Mesenchymal stem cell (in vitro differentiated cells and primary cell): ENCODE results near the gene KLHL15. TPM values are rescaled to one million over a fixed set of nuclear protein-coding genes. Genes with fewer than 3 reads are reported as not detected.
A peak's percentile ranks its signal among the peaks of the same experiment; 100 is the strongest.

Source experiments
- DNase-seq: peaks from one replicate; pipeline ENCODE4 v3.0.0-alpha.2; 2013
- H2AFZ ChIP-seq: one replicate; pipeline ENCODE4 v1.6.1; 2013; ENCODE audit warnings: low read depth, mild to moderate bottlenecking, control low read depth, inconsistent platforms, low read length, moderate library complexity
- H2AK5ac ChIP-seq: 2 replicates; pipeline ENCODE4 v1.6.1; 2013; ENCODE audit warnings: low read length, moderate library complexity, mild to moderate bottlenecking, inconsistent platforms; ENCODE audit not compliant: severe bottlenecking
- H2BK120ac ChIP-seq: one replicate; pipeline ENCODE4 v1.6.1; 2013; ENCODE audit warnings: low read depth, mild to moderate bottlenecking, inconsistent platforms, low read length, moderate library complexity
- H2BK12ac ChIP-seq, 2 experiments: one replicate each; pipeline ENCODE4 v1.6.1; 2013; ENCODE audit warnings: inconsistent platforms in 2 of 2, low read length in 2 of 2, mild to moderate bottlenecking in 2 of 2, moderate library complexity in 2 of 2, control low read depth in 1 of 2
- H2BK15ac ChIP-seq: one replicate; pipeline ENCODE4 v1.6.1; 2013; ENCODE audit warnings: mild to moderate bottlenecking, low read depth, inconsistent platforms; ENCODE audit not compliant: poor library complexity, severe bottlenecking
- H2BK5ac ChIP-seq: 2 replicates; pipeline ENCODE4 v1.6.1; 2013; ENCODE audit warnings: low read depth, mild to moderate bottlenecking, low read length, control low read depth, inconsistent platforms; ENCODE audit not compliant: poor library complexity, severe bottlenecking
- H3K14ac ChIP-seq, 2 experiments: one replicate each; pipeline ENCODE4 v1.6.1; 2013; ENCODE audit warnings: inconsistent platforms in 2 of 2, low read length in 2 of 2, control low read depth in 1 of 2, mild to moderate bottlenecking in 1 of 2, moderate library complexity in 1 of 2
- H3K18ac ChIP-seq, 2 experiments: one replicate each; pipeline ENCODE4 v1.6.1; 2013; ENCODE audit warnings: inconsistent platforms in 2 of 2, low read length in 2 of 2, control low read depth in 1 of 2, low read depth in 1 of 2, mild to moderate bottlenecking in 1 of 2
- H3K23ac ChIP-seq, 2 experiments: one replicate each; pipeline ENCODE4 v1.6.1; 2013; ENCODE audit warnings: inconsistent platforms in 2 of 2, low read length in 2 of 2, mild to moderate bottlenecking in 2 of 2, moderate library complexity in 2 of 2, control low read depth in 1 of 2
- H3K27ac ChIP-seq: 2 replicates; pipeline ENCODE4 v1.5.1; 2013; ENCODE audit warnings: mild to moderate bottlenecking, moderate library complexity, low read length, control low read depth, inconsistent platforms; ENCODE audit not compliant: poor library complexity, severe bottlenecking
- H3K27me3 ChIP-seq, 2 experiments: 2 replicates each; pipeline versions ENCODE4 v1.6.1 to v1.7.0; 2013; ENCODE audit warnings: low read length in 2 of 2, mild to moderate bottlenecking in 2 of 2, moderate library complexity in 2 of 2, control low read depth in 1 of 2, inconsistent platforms in 1 of 2; ENCODE audit not compliant: control insufficient read depth in 1 of 2, insufficient read depth in 1 of 2
- H3K36me3 ChIP-seq, 2 experiments: 2 replicates each; pipeline versions ENCODE4 v1.6.1 to v1.7.0; 2013; ENCODE audit warnings: low read length in 2 of 2, control low read depth in 1 of 2, inconsistent platforms in 1 of 2, low read depth in 1 of 2, mild to moderate bottlenecking in 1 of 2; ENCODE audit not compliant: insufficient read depth in 2 of 2, control insufficient read depth in 1 of 2
- H3K4ac ChIP-seq, 2 experiments: one replicate each; pipeline ENCODE4 v1.6.1; 2013; ENCODE audit warnings: inconsistent platforms in 2 of 2, low read length in 2 of 2, mild to moderate bottlenecking in 2 of 2, moderate library complexity in 2 of 2, control low read depth in 1 of 2, low read depth in 1 of 2
- H3K4me1 ChIP-seq: 2 replicates; pipeline ENCODE4 v1.6.1; 2013; ENCODE audit warnings: low read depth, low read length, control low read depth; ENCODE audit not compliant: control insufficient read depth, insufficient read depth
- H3K4me2 ChIP-seq: 2 replicates; pipeline ENCODE4 v1.6.1; 2013; ENCODE audit warnings: low read length, mild to moderate bottlenecking, inconsistent platforms; ENCODE audit not compliant: poor library complexity, severe bottlenecking
- H3K4me3 ChIP-seq, 2 experiments: 2 replicates each; pipeline versions ENCODE4 v1.5.1 to v1.7.0; 2013; ENCODE audit warnings: low read length in 2 of 2, mild to moderate bottlenecking in 2 of 2, control low read depth in 1 of 2, low read depth in 1 of 2; ENCODE audit not compliant: insufficient read depth in 1 of 2
- H3K79me1 ChIP-seq: replicated peaks from 2 replicates; pipeline ENCODE4 v1.6.1; 2013; ENCODE audit warnings: mild to moderate bottlenecking, control low read depth, low read length, inconsistent platforms; ENCODE audit not compliant: poor library complexity, severe bottlenecking
- H3K9ac ChIP-seq: 2 replicates; pipeline ENCODE4 v1.7.0; 2013; ENCODE audit warnings: mild to moderate bottlenecking, low read length, moderate library complexity
- H3K9me3 ChIP-seq: 2 replicates; pipeline ENCODE4 v1.7.0; 2013; ENCODE audit warnings: mild to moderate bottlenecking, low read length; ENCODE audit not compliant: control insufficient read depth
- H4K8ac ChIP-seq: one replicate; pipeline ENCODE4 v1.6.1; 2013; ENCODE audit warnings: inconsistent platforms, mild to moderate bottlenecking, low read length, moderate library complexity
- H4K91ac ChIP-seq: one replicate; pipeline ENCODE4 v1.6.1; 2013; ENCODE audit warnings: mild to moderate bottlenecking, low read length, inconsistent platforms
- WGBS: methylation state at CpG from one replicate; pipeline ENCODE4 v1.1.7; 2013; ENCODE audit warnings: mixed read lengths; 5-methylcytosine and 5-hydroxymethylcytosine counted together
- polyA plus RNA-seq, 2 experiments: library from polyadenylated mRNA; stranded (reverse); fragments of 200-250 nt; gene quantifications; one replicate each; pipeline ENCODE4 v1.2.3, GENCODE V29; 2013

The KLHL15 gene
- 2.6 TPM for polyA plus RNA-seq (2013, experiment 1 of 2)
- 2.6 TPM for polyA plus RNA-seq (2013, experiment 2 of 2)

GRCh38 chrX:24027086-24027485 is at the start of gene KLHL15:
Gene KLHL15, minus strand, starts transcription at chrX:24027186. Its CDS starts 20,493 bp downstream, at chrX:24006693.
- Histone ChIP-seq H3K4ac (peak within 1 kb of the TSS in 1 of 2 experiments; percentile 35), H2BK120ac (no peak within 1 kb of the TSS)
- WGBS, result 67% methylated on average over 2 of the region's 7 CpGs

GRCh38 chrX:24069877-24070276 is 42.9 kb upstream of the KLHL15 start:
- Histone ChIP-seq H3K18ac (no peak overlapping the region), H2BK5ac (no peak overlapping the region), H3K4me3 (no peak overlapping the region), H2BK12ac (no peak overlapping the region), H3K27ac (no peak overlapping the region), H3K4me2 (no peak overlapping the region), H3K27me3 (no peaks in the 10 kb centered on the region), H2AK5ac (no peak overlapping the region), H2BK15ac (no peak overlapping the region), H4K91ac (no peak overlapping the region), H3K9ac (no peak overlapping the region), H3K4me1 (no peaks in the 10 kb centered on the region), H3K9me3 (no peaks in the 10 kb centered on the region), H3K14ac (no peak overlapping the region), H3K36me3 (peaks cover 14 to 95% of the 10 kb centered on the region in 2 experiments), H3K79me1 (no peaks in the 10 kb centered on the region), H3K4ac (no peak overlapping the region), H2BK120ac (no peak overlapping the region), H2AFZ (no peak overlapping the region), H4K8ac (no peak overlapping the region), H3K23ac (no peak overlapping the region)
- no peak for DNase-seq
- 100% methylated on average over 7 of the region's 9 CpGs for WGBS

More at GRCh38 chrX:24027086-24027485, at the start of gene KLHL15:
- Histone ChIP-seq H3K36me3 (no peaks in the 10 kb centered on the region), H2BK15ac (no peak within 1 kb of the TSS), H3K9me3 (no peaks in the 10 kb centered on the region), H3K4me2 (peak within 1 kb of the TSS; percentile 1), H2BK5ac (no peak within 1 kb of the TSS), H3K14ac (no peak within 1 kb of the TSS), H3K4me1 (no peaks in the 10 kb centered on the region), H2AK5ac (peak within 1 kb of the TSS; percentile 91), H3K9ac (peak within 1 kb of the TSS; percentile 97), H3K4me3 (peak within 1 kb of the TSS in 1 of 2 experiments; percentile 84), H2AFZ (no peak within 1 kb of the TSS), H2BK12ac (no peak within 1 kb of the TSS), H3K27ac (peak within 1 kb of the TSS; percentile 86), H3K18ac (no peak within 1 kb of the TSS), H3K23ac (no peak within 1 kb of the TSS), H3K79me1 (no peaks in the 10 kb centered on the region), H3K27me3 (peaks cover 0 to 20% of the 10 kb centered on the region in 2 experiments), H4K8ac (no peak within 1 kb of the TSS), H4K91ac (no peak within 1 kb of the TSS)
- DNase-seq, result no peak

GRCh38 chrX:24063488-24063887 is 36.5 kb upstream of the KLHL15 start:
- no peak for DNase-seq
- Histone ChIP-seq H3K79me1 (no peaks in the 10 kb centered on the region), H4K8ac (no peak overlapping the region), H3K27me3 (no peaks in the 10 kb centered on the region), H3K4ac (no peak overlapping the region), H3K4me3 (no peak overlapping the region), H2BK120ac (no peak overlapping the region), H3K27ac (no peak overlapping the region), H2AK5ac (no peak overlapping the region), H3K4me2 (no peak overlapping the region), H2BK5ac (no peak overlapping the region), H3K4me1 (no peaks in the 10 kb centered on the region), H2BK12ac (no peak overlapping the region), H3K9ac (no peak overlapping the region), H4K91ac (no peak overlapping the region), H2BK15ac (no peak overlapping the region), H3K36me3 (peaks cover 14 to 91% of the 10 kb centered on the region in 2 experiments), H3K14ac (no peak overlapping the region), H3K9me3 (no peaks in the 10 kb centered on the region), H3K23ac (no peak overlapping the region), H3K18ac (no peak overlapping the region), H2AFZ (no peak overlapping the region)
- 100% methylated on average over 3 of the region's 6 CpGs for WGBS

GRCh38 chrX:24055043-24055356 is 28.0 kb upstream of the KLHL15 start:
- no peak overlapping the region for H2BK120ac ChIP-seq
- H3K27ac ChIP-seq, result peak overlapping the region; percentile 99
- peaks cover 6 to 27% of the 10 kb centered on the region in 2 experiments for H3K36me3 ChIP-seq
- H3K4me2 ChIP-seq, result peak overlapping the region; percentile 43
- peaks cover 2% of the 10 kb centered on the region for H3K4me1 ChIP-seq
- H4K91ac ChIP-seq, result peak overlapping the region; percentile 80
- H3K79me1 ChIP-seq, result no peaks in the 10 kb centered on the region
- H3K27me3 ChIP-seq, result no peaks in the 10 kb centered on the region
- 1% methylated on average over 14 of the region's 14 CpGs for WGBS
- peak overlapping the region in 1 of 2 experiments; percentile 82 for H3K4me3 ChIP-seq
- H3K9me3 ChIP-seq, result no peaks in the 10 kb centered on the region
- H3K14ac ChIP-seq, result peak overlapping the region in 1 of 2 experiments; percentile 91
- H3K23ac ChIP-seq, result no peak overlapping the region
- no peak overlapping the region for H2AK5ac ChIP-seq
- peak overlapping the region; percentile 57 to 86 for H3K4ac ChIP-seq
- H3K18ac ChIP-seq, result peak overlapping the region; percentile 81 to 93
- no peak overlapping the region for H4K8ac ChIP-seq
- no peak overlapping the region for H2AFZ ChIP-seq
- H2BK15ac ChIP-seq, result no peak overlapping the region
- H3K9ac ChIP-seq, result no peak overlapping the region
- peak overlapping the region in 1 of 2 experiments; percentile 77 for H2BK12ac ChIP-seq
- no peak for DNase-seq
- H2BK5ac ChIP-seq, result peak overlapping the region; percentile 92
